Fibroblast of lung (primary cell): ENCODE results near the gene KCNK4. TPM values are rescaled to one million over a fixed set of nuclear protein-coding genes. Genes with fewer than 3 reads are reported as not detected.
"Not testable (repeated sequence)": the region's sequence is repeated elsewhere in the genome, so short reads cannot be mapped to it uniquely, and the experiment has no call there.

Experiments
- DNase-seq, 2 donors: peaks; one replicate each; pipeline versions ENCODE4 v3.0.0 to v3.0.0-alpha.2; 2010; ENCODE audit warnings: low read depth in 2 of 2
- H2AFZ ChIP-seq: 2 replicates; pipeline ENCODE4 v1.5.1; 2012; ENCODE audit warnings: low read length, control low read depth, inconsistent platforms
- H3K27ac ChIP-seq: 2 replicates; pipeline ENCODE4 v1.5.1; 2011; ENCODE audit warnings: low read length, control low read depth; ENCODE audit not compliant: insufficient read depth
- H3K27me3 ChIP-seq: 2 replicates; pipeline ENCODE4 v1.5.1; 2011; ENCODE audit warnings: mild to moderate bottlenecking, low read length; ENCODE audit not compliant: control insufficient read depth, insufficient read depth
- H3K36me3 ChIP-seq: 2 replicates; pipeline ENCODE4 v1.5.1; 2011; ENCODE audit warnings: low read length; ENCODE audit not compliant: control insufficient read depth, insufficient read depth
- H3K4me1 ChIP-seq: 2 replicates; pipeline ENCODE4 v1.5.1; 2011; ENCODE audit warnings: low read length; ENCODE audit not compliant: control insufficient read depth, insufficient read depth; ENCODE audit errors: extremely low read depth
- H3K4me2 ChIP-seq: 2 replicates; pipeline ENCODE4 v1.5.1; 2011; ENCODE audit warnings: low read length, control low read depth; ENCODE audit not compliant: insufficient read depth; ENCODE audit errors: extremely low read depth
- H3K4me3 ChIP-seq, 4 experiments: fragments of 200-600 bp in 1 of 4; sonication (generic) in 1 of 4; replicated peaks in 1 of 4; 2 replicates each; pipeline ENCODE4 v1.5.1; 2011 to 2016; ENCODE audit warnings: low read length in 4 of 4, low read depth in 3 of 4, mild to moderate bottlenecking in 3 of 4, control low read depth in 2 of 4, inconsistent platforms in 1 of 4, mixed read lengths in 1 of 4; ENCODE audit not compliant: insufficient read depth in 1 of 4; ENCODE audit errors: control extremely low read depth in 1 of 4
- H3K79me2 ChIP-seq: 2 replicates; pipeline ENCODE4 v1.5.1; 2012; ENCODE audit warnings: mild to moderate bottlenecking, low read length, inconsistent platforms; ENCODE audit not compliant: control insufficient read depth, insufficient read depth
- H3K9ac ChIP-seq: 2 replicates; pipeline ENCODE4 v1.5.1; 2011; ENCODE audit warnings: mild to moderate bottlenecking, low read length, control low read depth; ENCODE audit not compliant: insufficient read depth
- H3K9me3 ChIP-seq: 2 replicates; pipeline ENCODE4 v1.5.1; 2012; ENCODE audit warnings: low read depth, low read length; ENCODE audit not compliant: control insufficient read depth, insufficient read depth
- H4K20me1 ChIP-seq: 2 replicates; pipeline ENCODE4 v1.5.1; 2011; ENCODE audit warnings: low read length; ENCODE audit not compliant: control insufficient read depth, insufficient read depth; ENCODE audit errors: extremely low read depth
- CTCF ChIP-seq, 2 donors: IDR thresholded peaks in 1 of 2; conservative IDR thresholded peaks in 1 of 2; 1 replicate in 1 of 2; 2 replicates in 1 of 2; pipeline ENCODE4 v1.5.1; 2011 to 2012; ENCODE audit warnings: low read length in 2 of 2, control low read depth in 1 of 2, inconsistent platforms in 1 of 2, low read depth in 1 of 2, mild to moderate bottlenecking in 1 of 2
- EZH2 ChIP-seq: IDR thresholded peaks from 2 replicates; pipeline ENCODE4 v1.5.1; 2012; ENCODE audit warnings: low read length, control low read depth, mild to moderate bottlenecking; ENCODE audit errors: missing control alignments
- polyA plus RNA-seq, 2 donors: library from polyadenylated mRNA; depleted of rRNA in 1 of 2; stranded (reverse) in 1 of 2; unstranded in 1 of 2; fragments of >200 nt; gene quantifications; 2 replicates each; pipeline ENCODE4 v1.2.1, GENCODE V29; 2011 to 2012; ENCODE audit warnings: missing spikeins in 1 of 2
- total RNA-seq: library from RNA; depleted of rRNA; stranded (reverse); fragments of >200 nt; gene quantifications from 2 replicates; pipeline ENCODE4 v1.2.1, GENCODE V29; 2014

KCNK4 gene
- total and polyA plus RNA-seq, 2 donors (not counting 1 experiment from before 2014, with no cell fraction given), result not detected

GRCh38 chr11:64245797-64246620 lies 45.1 kb upstream of the KCNK4 start:
- Histone ChIP-seq H2AFZ (no peak overlapping the region), H3K9ac (peak overlapping the region; percentile 79), H3K4me1 (peaks cover 20% of the 10 kb centered on the region), H3K9me3 (no peaks in the 10 kb centered on the region), H3K27me3 (no peaks in the 10 kb centered on the region), H3K27ac (peak overlapping the region; percentile 85), H3K4me3 (peak overlapping the region; percentile 86 to 97 (median 94)), H3K36me3 (peaks cover 4% of the 10 kb centered on the region), H3K4me2 (peak overlapping the region; percentile 92), H4K20me1 (no peaks in the 10 kb centered on the region), H3K79me2 (peaks cover 38% of the 10 kb centered on the region)
- DNase-seq, result peak; percentile 83 to 95
- TF ChIP-seq EZH2, result no peak
- no peak for TF ChIP-seq CTCF (conservative IDR thresholded peaks at IDR 0.05 in 1 of 2, IDR thresholded peaks at IDR 0.05 in 1 of 2; ENCODE audit: low read depth in 1 of 2, low read length in 2 of 2)

GRCh38 chr11:64246621-64246870 lies 44.6 kb upstream of the KCNK4 start:
- not testable (repeated sequence) for H3K27ac ChIP-seq, DNase-seq, H3K4me2 ChIP-seq, H3K27me3 ChIP-seq, H2AFZ ChIP-seq, H3K36me3 ChIP-seq, H4K20me1 ChIP-seq, H3K9me3 ChIP-seq
- Histone ChIP-seq H3K79me2 (peaks cover 39% of the 10 kb centered on the region), H3K4me1 (peaks cover 20% of the 10 kb centered on the region), H3K4me3 (peak overlapping the region in 2 of 4 experiments; percentile 92 to 97), H3K9ac (peak overlapping the region; percentile 79)

- H3K79me2 ChIP-seq, result peaks cover 43% of the 10 kb centered on the region
- peak; percentile 77 to 85 for DNase-seq
- peaks cover 4% of the 10 kb centered on the region for H3K36me3 ChIP-seq
- H3K4me2 ChIP-seq, result peak within 1 kb of the TSS; percentile 99
- H3K9me3 ChIP-seq, result no peaks in the 10 kb centered on the region
- H3K27ac ChIP-seq, result peak within 1 kb of the TSS; percentile 88
- peak within 1 kb of the TSS; percentile 85 for H2AFZ ChIP-seq
- H3K27me3 ChIP-seq, result no peaks in the 10 kb centered on the region
- TF ChIP-seq CTCF (conservative IDR thresholded peaks at IDR 0.05 in 1 of 2, IDR thresholded peaks at IDR 0.05 in 1 of 2; ENCODE audit: low read depth in 1 of 2, low read length in 2 of 2) (no peak), EZH2 (no peak)
- peaks cover 20% of the 10 kb centered on the region for H3K4me1 ChIP-seq
- H3K9ac ChIP-seq, result peak within 1 kb of the TSS; percentile 79
- peak within 1 kb of the TSS; percentile 86 to 97 (median 94) for H3K4me3 ChIP-seq
- H4K20me1 ChIP-seq, result no peaks in the 10 kb centered on the region
Measured at GRCh38 chr11:64246871-64247728, 44.0 kb upstream of the KCNK4 start, which contains the start of gene PPP1R14B. Gene PPP1R14B, minus strand, starts transcription at chr11:64246943. Its CDS starts 270 bp downstream, at chr11:64246673.
